ENCODE data around the gene NKX2-3.

NKX2-3 gene

GRCh38 chr10:99551158-99551557, 18.4 kb downstream of the NKX2-3 start (continued):
- peak; percentile 89; the same call in 1 of the 2 replicates for TF ChIP-seq ZBTB44 (tag by site-specific recombination; IDR thresholded peaks at IDR 0.05)
- no peak for TF ChIP-seq ZNF202 (tag by site-specific recombination; IDR thresholded peaks at IDR 0.05; ENCODE audit: borderline replicate concordance)
- no peak for TF ChIP-seq ZNF112 (tag by site-specific recombination; IDR thresholded peaks at IDR 0.05)
- no peak for TF ChIP-seq ZNF423 (tag by site-specific recombination; IDR thresholded peaks at IDR 0.05)
- TF ChIP-seq HIC1 (tag by site-specific recombination; IDR thresholded peaks at IDR 0.05): no peak
- no peak for TF ChIP-seq ZNF362 (tag by site-specific recombination; IDR thresholded peaks at IDR 0.05)
- TF ChIP-seq ZNF670 (tag by site-specific recombination; IDR thresholded peaks at IDR 0.05; ENCODE audit: low read depth): no peak
- TF ChIP-seq ATF2 (tag by site-specific recombination; IDR thresholded peaks at IDR 0.05; ENCODE audit: low read depth): 0 out of 2 replicates have a peak, but pooled peaks have one; percentile 15
- TF ChIP-seq SP2 (tag by site-specific recombination; IDR thresholded peaks at IDR 0.05): no peak
- TF ChIP-seq ZNF623 (tag by site-specific recombination; IDR thresholded peaks at IDR 0.05): no peak
- no peak for TF ChIP-seq ZNF10 (tag by site-specific recombination; IDR thresholded peaks at IDR 0.05)
- peak; percentile 82 for TF ChIP-seq PRDM6 (tag by site-specific recombination; IDR thresholded peaks at IDR 0.05)
- TF ChIP-seq MEIS1 (CRISPR knock-in tag; IDR thresholded peaks at IDR 0.05; ENCODE audit: borderline replicate concordance): no peak
- TF ChIP-seq ZBTB11 (tag by site-specific recombination; conservative IDR thresholded peaks at IDR 0.05; ENCODE audit: low read depth): no peak
- TF ChIP-seq PRDM1 (tag by site-specific recombination; IDR thresholded peaks at IDR 0.05): 0 out of 2 replicates have a peak, but pooled peaks have one; percentile 57
- TF ChIP-seq ZSCAN23 (tag by site-specific recombination; IDR thresholded peaks at IDR 0.05): no peak
- no peak for TF ChIP-seq SETDB1 (IDR thresholded peaks at IDR 0.05; ENCODE audit: insufficient read length, low read length)
- no peak for TF ChIP-seq ZNF518A (tag by site-specific recombination; conservative IDR thresholded peaks at IDR 0.05; ENCODE audit: low read depth)
- no peak for TF ChIP-seq ZNF350 (tag by site-specific recombination; IDR thresholded peaks at IDR 0.05)
- TF ChIP-seq TCF7L2 (IDR thresholded peaks at IDR 0.05; ENCODE audit: borderline replicate concordance, low read depth, low read length): no peak
- no peak for TF ChIP-seq GLIS2 (tag by site-specific recombination; IDR thresholded peaks at IDR 0.05)
- no peak for TF ChIP-seq ZNF211 (tag by site-specific recombination; IDR thresholded peaks at IDR 0.05; ENCODE audit: low read depth)
